GM21447 (cell line): ENCODE results near the gene CDKN1B.
"Not testable (repeated sequence)": the region's sequence is repeated elsewhere in the genome, so short reads cannot be mapped to it uniquely, and the experiment has no call there.

Experiments used
- ATAC-seq: cut with Tn5 transposase; IDR thresholded peaks from one replicate; pipeline ENCODE4 v1.9.1; 2021; ENCODE audit not compliant: unreplicated experiment

Gene CDKN1B

GRCh38 chr12:12723681-12724420 lies 6.7 kb downstream of the CDKN1B start:
- ATAC-seq = no peak

GRCh38 chr12:12724421-12725085 lies 7.4 kb downstream of the CDKN1B start:
- peak; percentile 8 for ATAC-seq

GRCh38 chr12:12725086-12725955 lies 8.2 kb downstream of the CDKN1B start:
- peak; percentile 58 for ATAC-seq

- no peak for ATAC-seq
These were observed 8.9 kb downstream of the CDKN1B start for GRCh38 chr12:12725956-12726554.

GRCh38 chr12:12726555-12727093 lies 9.5 kb downstream of the CDKN1B start:
- ATAC-seq = no peak

GRCh38 chr12:12731178-12731577 lies 14.0 kb downstream of the CDKN1B start:
- no peak for ATAC-seq

- no peak for ATAC-seq
These were observed 14.6 kb downstream of the CDKN1B start for GRCh38 chr12:12731785-12732184.

GRCh38 chr12:12733118-12733517 lies 15.9 kb downstream of the CDKN1B start:
- ATAC-seq = no peak

GRCh38 chr12:12734054-12734453 lies 16.9 kb downstream of the CDKN1B start:
- no peak for ATAC-seq

GRCh38 chr12:12734561-12735071 lies 17.4 kb downstream of the CDKN1B start:
- ATAC-seq = no peak

GRCh38 chr12:12735301-12735700 lies 18.1 kb downstream of the CDKN1B start:
- no peak for ATAC-seq

GRCh38 chr12:12736759-12737676 lies 19.9 kb downstream of the CDKN1B start:
- ATAC-seq = peak; percentile 79

- ATAC-seq = not testable (repeated sequence)
These were observed 21.0 kb downstream of the CDKN1B start for GRCh38 chr12:12738152-12738551.

- no peak for ATAC-seq
These were observed 24.5 kb downstream of the CDKN1B start for GRCh38 chr12:12741660-12742059.

- ATAC-seq = no peak
These were observed 27.6 kb downstream of the CDKN1B start for GRCh38 chr12:12744546-12745305.

GRCh38 chr12:12745576-12746211 lies 28.5 kb downstream of the CDKN1B start:
- no peak for ATAC-seq

GRCh38 chr12:12747278-12747677 lies 30.1 kb downstream of the CDKN1B start:
- ATAC-seq = no peak

GRCh38 chr12:12748044-12748443 lies 30.9 kb downstream of the CDKN1B start:
- ATAC-seq = no peak
